CD4-positive, alpha-beta T cell (primary cell): ENCODE results near the gene SASS6. TPM values are rescaled to one million over a fixed set of nuclear protein-coding genes. Genes with fewer than 3 reads are reported as not detected.
A peak's percentile ranks its signal among the peaks of the same experiment; 100 is the strongest.

ENCODE experiments used
- ATAC-seq: fragments of 200-7000 bp; cut with Tn5 transposase; one replicate; pipeline ENCODE4 v1.10.0; 2022; ENCODE audit warnings: mild to moderate bottlenecking; ENCODE audit not compliant: poor library complexity
- CTCF ChIA-PET: fragments of 350-600 bp; sonication (Branson Sonifier 250); formaldehyde crosslinking; loops from one replicate; lab custom pipeline; 2021; ENCODE audit warnings: antibody characterized with exemption, inconsistent platforms; lab: Charles Lee
- POLR2A ChIA-PET: fragments of 350-600 bp; sonication (Branson Sonifier 250); formaldehyde crosslinking; loops from one replicate; lab custom pipeline; 2021; ENCODE audit warnings: antibody characterized with exemption, inconsistent platforms; lab: Charles Lee
- DNase-seq, 14 experiments: peaks; one replicate each; pipeline ENCODE4 v3.0.0-alpha.2; 2013 to 2020; ENCODE audit warnings: mixed read lengths in 2 of 14
- H3K27ac ChIP-seq, 2 donors: one replicate each; pipeline versions ENCODE4 v1.5.1 to v1.7.0; 2013; ENCODE audit warnings: low read length in 2 of 2, low read depth in 1 of 2, mild to moderate bottlenecking in 1 of 2
- H3K27me3 ChIP-seq, 2 experiments: 1 replicate in 1 of 2; 2 replicates in 1 of 2; pipeline versions ENCODE4 v1.6.1 to v1.7.0; 2013; ENCODE audit warnings: low read length in 2 of 2, control low read depth in 1 of 2, mild to moderate bottlenecking in 1 of 2, moderate library complexity in 1 of 2; ENCODE audit not compliant: insufficient read depth in 2 of 2, control insufficient read depth in 1 of 2
- H3K36me3 ChIP-seq: one replicate; pipeline ENCODE4 v1.6.1; 2013; ENCODE audit warnings: low read length, control low read depth; ENCODE audit not compliant: insufficient read depth
- H3K4me1 ChIP-seq: one replicate; pipeline ENCODE4 v1.6.1; 2013; ENCODE audit warnings: low read length, control low read depth; ENCODE audit not compliant: insufficient read depth
- H3K4me3 ChIP-seq: one replicate; pipeline ENCODE4 v1.5.1; 2013; ENCODE audit warnings: mild to moderate bottlenecking, low read length, moderate library complexity
- H3K9me3 ChIP-seq, 2 experiments: 1 replicate in 1 of 2; 2 replicates in 1 of 2; pipeline versions ENCODE4 v1.6.1 to v1.7.0; 2013; ENCODE audit warnings: low read length in 2 of 2, mild to moderate bottlenecking in 2 of 2, control low read depth in 1 of 2, moderate library complexity in 1 of 2; ENCODE audit not compliant: control insufficient read depth in 1 of 2, insufficient read depth in 1 of 2
- H3K27ac Mint-ChIP-seq: one replicate; pipeline ENCODE4 v1.8.0; 2020; ENCODE audit warnings: mixed read lengths
- H3K27me3 Mint-ChIP-seq: one replicate; pipeline ENCODE4 v1.8.0; 2021; ENCODE audit warnings: mixed read lengths
- H3K36me3 Mint-ChIP-seq: one replicate; pipeline ENCODE4 v1.8.0; 2021; ENCODE audit warnings: low read depth, mixed read lengths
- H3K4me1 Mint-ChIP-seq: one replicate; pipeline ENCODE4 v1.8.0; 2021; ENCODE audit warnings: low read depth, mixed read lengths
- H3K4me3 Mint-ChIP-seq: one replicate; pipeline ENCODE4 v1.8.0; 2020; ENCODE audit warnings: mild to moderate bottlenecking, mixed read lengths
- H3K9me3 Mint-ChIP-seq: one replicate; pipeline ENCODE4 v1.8.0; 2020; ENCODE audit warnings: mixed read lengths
- CTCF ChIP-seq: fragments of 200-600 bp; IDR thresholded peaks from one replicate; pipeline ENCODE4 v1.8.0; 2022; ENCODE audit warnings: antibody characterized with exemption, mild to moderate bottlenecking
- intact Hi-C, 2 experiments: fragments of 100-400 bp; cut with DNase I in 1 of 2; cut with micrococcal nuclease in 1 of 2; formaldehyde crosslinking; loops; one replicate each; pipeline versions ENCODE4 v1.15.1 to v1.9.0; 2023 to 2025; cut with DNase I, micrococcal nuclease
- total RNA-seq, 174 experiments: library from RNA in 2 of 174; stranded (reverse) in 2 of 174; gene quantifications; one replicate each; pipeline ENCODE4 v1.2.3 and lab custom pipeline; 2021 to 2026

The SASS6 gene
- total RNA-seq, 2 experiments from 2014 or later = 1.7 to 1.8 TPM

GRCh38 chr1:100037927-100038659, 94.6 kb downstream of the SASS6 start:
- TF ChIP-seq CTCF = no peak
- no peaks in the 10 kb centered on the region for H3K27me3 Mint-ChIP-seq
- H3K9me3 Mint-ChIP-seq = no peaks in the 10 kb centered on the region
- DNase-seq (peak; percentile 76 to 96 (median 84)), ATAC-seq (peak; percentile 78)
- ChIA-PET CTCF (interaction anchor here (0.6 to 1.4 kb wide), 2 partner anchors 68 to 1197 kb away, joined by 3 to 5 read pairs; partner anchors contain the start of gene SLC35A3), POLR2A (interaction anchor here (0.7 to 2.5 kb wide), 16 partner anchors 9 to 415 kb away, joined by 3 to 33 read pairs (median 4); partner anchors contain the start of genes AGL, CDC14A, DBT and RTCA)
- Histone ChIP-seq H3K9me3 (no peaks in the 10 kb centered on the region), H3K4me1 (peaks cover 28% of the 10 kb centered on the region), H3K4me3 (peak overlapping the region; percentile 91), H3K27me3 (no peaks in the 10 kb centered on the region), H3K36me3 (no peaks in the 10 kb centered on the region), H3K27ac (peak overlapping the region; percentile 94 to 98)
- H3K27ac Mint-ChIP-seq = peak overlapping the region; percentile 98
- H3K4me1 Mint-ChIP-seq = peaks cover 58% of the 10 kb centered on the region
- intact Hi-C loops = loop anchor here (1.0 to 10.0 kb wide), 9 partner anchors 67 to 1166 kb away; partner anchors contain the start of genes EXTL2 (in 2 of the 2), AGL (in 1 of the 2), SLC30A7 (in 1 of the 2) and SLC35A3 (in 1 of the 2)
- H3K36me3 Mint-ChIP-seq = peaks cover 21% of the 10 kb centered on the region
- peak overlapping the region; percentile 98 for H3K4me3 Mint-ChIP-seq

GRCh38 chr1:100037656-100037926, 95.1 kb downstream of the SASS6 start:
- Mint-ChIP-seq H3K4me3 (peak overlapping the region; percentile 98), H3K4me1 (peaks cover 53% of the 10 kb centered on the region)
- TF ChIP-seq CTCF = no peak

DNA sequence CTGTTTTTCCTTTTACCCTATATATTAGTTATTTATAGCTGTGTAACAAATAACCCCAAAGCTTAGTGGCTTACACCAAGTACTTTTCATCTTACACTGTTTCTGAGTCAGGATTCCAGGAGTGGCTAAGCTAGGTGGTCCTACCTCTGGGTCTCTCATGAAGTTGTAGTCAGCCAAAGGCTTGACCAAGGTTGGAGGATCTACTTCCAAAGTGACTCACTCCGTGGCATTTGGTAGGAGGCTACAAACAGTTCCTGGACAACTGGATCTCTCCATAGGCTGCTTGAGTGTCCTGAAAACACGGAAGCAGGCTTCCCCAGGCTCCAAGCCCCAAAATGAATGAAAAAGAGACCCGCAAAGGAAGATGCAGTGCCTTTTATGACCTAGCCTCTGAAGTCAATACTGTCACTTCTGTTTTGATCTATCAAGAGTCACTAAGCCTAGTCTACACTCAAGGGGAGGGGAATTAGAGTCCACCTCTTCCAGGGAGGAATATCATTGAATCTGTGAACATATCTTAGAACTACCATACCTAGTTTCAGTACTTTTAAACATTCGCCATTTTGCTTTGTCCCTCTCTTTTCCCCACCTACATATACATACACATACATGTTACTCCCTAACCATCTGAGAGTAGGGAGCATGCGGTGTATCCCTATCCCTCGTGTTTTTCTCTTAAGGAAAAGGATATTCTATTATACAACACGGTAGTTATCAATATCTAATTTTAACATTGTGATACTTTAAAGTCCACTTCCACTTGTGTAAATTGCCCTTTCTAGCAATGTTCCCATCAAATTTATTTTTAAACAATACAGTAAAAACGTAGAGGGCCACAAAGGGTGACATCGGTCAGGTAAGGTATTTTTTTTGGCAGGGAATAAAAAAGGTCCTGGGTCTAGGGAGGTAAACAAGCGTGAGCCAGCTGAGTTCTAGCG, 95.7 kb downstream of the SASS6 start:
- ChIA-PET CTCF (interaction anchor here (1.0 to 1.4 kb wide), 2 partner anchors 11 to 67 kb away, joined by 4 to 5 read pairs; partner anchors contain the start of gene SLC35A3), POLR2A (interaction anchor here (0.9 to 2.5 kb wide), 14 partner anchors 8 to 416 kb away, joined by 3 to 33 read pairs (median 4); partner anchors contain the start of genes AGL, CDC14A, DBT and RTCA)
- H3K36me3 Mint-ChIP-seq = peaks cover 18% of the 10 kb centered on the region
- no peaks in the 10 kb centered on the region for H3K36me3 ChIP-seq
- TF ChIP-seq CTCF = no peak
- no peaks in the 10 kb centered on the region for H3K27me3 Mint-ChIP-seq
- H3K4me1 ChIP-seq = peaks cover 21% of the 10 kb centered on the region
- H3K9me3 Mint-ChIP-seq = no peaks in the 10 kb centered on the region
- intact Hi-C loops = loop anchor here (2.0 to 10.0 kb wide), 7 partner anchors 70 to 1165 kb away; partner anchors contain the start of genes EXTL2 (in 2 of the 2), AGL (in 1 of the 2), SLC30A7 (in 1 of the 2) and SLC35A3 (in 1 of the 2)
- peak overlapping the region; percentile 91 for H3K4me3 ChIP-seq
- ATAC-seq (no peak), DNase-seq (peak in 1 of 14 experiments; percentile 21)
- peaks cover 47% of the 10 kb centered on the region for H3K4me1 Mint-ChIP-seq
- H3K27ac Mint-ChIP-seq = peak overlapping the region; percentile 98
- H3K27ac ChIP-seq = peak overlapping the region; percentile 86 to 94
- H3K9me3 ChIP-seq = no peaks in the 10 kb centered on the region
- no peaks in the 10 kb centered on the region for H3K27me3 ChIP-seq
- H3K4me3 Mint-ChIP-seq = peak overlapping the region; percentile 98

More at GRCh38 chr1:100037656-100037926, 95.1 kb downstream of the SASS6 start:
- POLR2A ChIA-PET = interaction anchor here (0.7 to 2.5 kb wide), 16 partner anchors 9 to 416 kb away, joined by 3 to 33 read pairs (median 4); partner anchors contain the start of genes AGL, CDC14A, DBT and RTCA
- H3K27me3 ChIP-seq = no peaks in the 10 kb centered on the region
- CTCF ChIA-PET = interaction anchor here (1.4 kb wide), 1 partner anchor 68 kb away, joined by 5 read pairs; the partner anchor contains the start of gene SLC35A3
- peak overlapping the region; percentile 91 for H3K4me3 ChIP-seq
- intact Hi-C loops = loop anchor here (2.0 to 10.0 kb wide), 7 partner anchors 70 to 1165 kb away; partner anchors contain the start of genes EXTL2 (in 2 of the 2), AGL (in 1 of the 2), SLC30A7 (in 1 of the 2) and SLC35A3 (in 1 of the 2)
- H3K36me3 ChIP-seq = no peaks in the 10 kb centered on the region
- peaks cover 18% of the 10 kb centered on the region for H3K36me3 Mint-ChIP-seq
- H3K27ac Mint-ChIP-seq = peak overlapping the region; percentile 98
- no peak for DNase-seq
- no peaks in the 10 kb centered on the region for H3K9me3 Mint-ChIP-seq
- no peak for ATAC-seq
- H3K9me3 ChIP-seq = no peaks in the 10 kb centered on the region
- no peaks in the 10 kb centered on the region for H3K27me3 Mint-ChIP-seq
- peak overlapping the region; percentile 86 to 94 for H3K27ac ChIP-seq
- peaks cover 26% of the 10 kb centered on the region for H3K4me1 ChIP-seq
